HG02588 (cell line): ENCODE measurements around the gene GJB6.
"Not testable (repeated sequence)": the region's sequence is repeated elsewhere in the genome, so short reads cannot be mapped to it uniquely, and the experiment has no call there.

Experiments
- ATAC-seq: cut with Tn5 transposase; IDR thresholded peaks from one replicate; pipeline ENCODE4 v1.9.1; 2021; ENCODE audit warnings: mild to moderate bottlenecking, moderate library complexity; ENCODE audit not compliant: unreplicated experiment

Gene GJB6

GRCh38 chr13:20231839-20232555 lies at the start of gene GJB6:
Gene GJB6 (minus strand): TSS chr13:20232319. CDS start chr13:20223480, 8,839 bp downstream.
- ATAC-seq: no peak

- not testable (repeated sequence) for ATAC-seq
These were observed 44.8 kb upstream of the GJB6 start for GRCh38 chr13:20276901-20277300.

GRCh38 chr13:20274466-20274865 lies 42.3 kb upstream of the GJB6 start:
- ATAC-seq: no peak

- ATAC-seq: no peak
These were observed 40.6 kb upstream of the GJB6 start for GRCh38 chr13:20272588-20273171.

- ATAC-seq: no peak
These were observed 40.0 kb upstream of the GJB6 start for GRCh38 chr13:20272104-20272503.

GRCh38 chr13:20271441-20271840 lies 39.3 kb upstream of the GJB6 start:
- no peak for ATAC-seq

- no peak for ATAC-seq
These were observed 38.2 kb upstream of the GJB6 start for GRCh38 chr13:20270163-20270865.

GRCh38 chr13:20264271-20265018 lies 32.3 kb upstream of the GJB6 start:
- peak; percentile 98 for ATAC-seq

GRCh38 chr13:20263393-20264044 lies 31.4 kb upstream of the GJB6 start:
- ATAC-seq: no peak

GRCh38 chr13:20258963-20259288 lies 26.8 kb upstream of the GJB6 start:
- no peak for ATAC-seq

GRCh38 chr13:20258208-20258962 lies 26.3 kb upstream of the GJB6 start:
- no peak for ATAC-seq

GRCh38 chr13:20254076-20254475 lies 22.0 kb upstream of the GJB6 start:
- no peak for ATAC-seq

- no peak for ATAC-seq
These were observed 17.8 kb upstream of the GJB6 start for GRCh38 chr13:20249913-20250312.

- no peak for ATAC-seq
These were observed 15.8 kb upstream of the GJB6 start for GRCh38 chr13:20247963-20248362.

GRCh38 chr13:20247403-20247802 lies 15.3 kb upstream of the GJB6 start:
- ATAC-seq: no peak

GRCh38 chr13:20241593-20241992 lies 9.5 kb upstream of the GJB6 start:
- no peak for ATAC-seq

GRCh38 chr13:20239748-20240147 lies 7.6 kb upstream of the GJB6 start:
- no peak for ATAC-seq

- no peak for ATAC-seq
These were observed 598 bp upstream of the GJB6 start for GRCh38 chr13:20232556-20233277.
